Activated T-cell treated with anti-CD3 and anti-CD28 coated beads for 1 hour (primary cell): ENCODE measurements around the gene DNLZ.

ENCODE experiments used
- DNase-seq: peaks from one replicate; pipeline ENCODE4 v3.0.0-alpha.2; 2020; ENCODE audit warnings: low read depth

Gene DNLZ

GRCh38 chr9:136375096-136375495, 11.6 kb upstream of the DNLZ start:
- DNase-seq: no peak

- DNase-seq: no peak
These were observed 10.6 kb upstream of the DNLZ start for GRCh38 chr9:136374183-136374575.

GRCh38 chr9:136373300-136374182, 10.0 kb upstream of the DNLZ start, which contains the start of gene CARD9:
Gene CARD9 (minus strand): TSS chr9:136373669. CDS start chr9:136372078, 1,591 bp downstream.
- DNase-seq: no peak

GRCh38 chr9:136372561-136373299, 9.2 kb upstream of the DNLZ start:
- DNase-seq: no peak

- no peak for DNase-seq
These were observed 8.5 kb upstream of the DNLZ start for GRCh38 chr9:136372006-136372405.

- no peak for DNase-seq
These were observed 8.0 kb upstream of the DNLZ start for GRCh38 chr9:136371533-136371880.

- no peak for DNase-seq
These were observed 7.4 kb upstream of the DNLZ start for GRCh38 chr9:136370687-136371532.

GRCh38 chr9:136370037-136370436, 6.5 kb upstream of the DNLZ start:
- DNase-seq: no peak

- DNase-seq: no peak
These were observed 4.6 kb upstream of the DNLZ start for GRCh38 chr9:136368190-136368589.

GRCh38 chr9:136367296-136368145, 4.0 kb upstream of the DNLZ start:
- DNase-seq: no peak

GRCh38 chr9:136366826-136367225, 3.3 kb upstream of the DNLZ start:
- DNase-seq: no peak

GRCh38 chr9:136365775-136366222, 2.3 kb upstream of the DNLZ start:
- no peak for DNase-seq

- DNase-seq: no peak
These were observed 1.6 kb upstream of the DNLZ start for GRCh38 chr9:136364942-136365774.

GRCh38 chr9:136363949-136364748, 605 bp upstream of the DNLZ start:
- no peak for DNase-seq

- DNase-seq: no peak
These were observed 1.1 kb downstream of the DNLZ start for GRCh38 chr9:136362450-136362784.

- no peak for DNase-seq
These were observed 1.6 kb downstream of the DNLZ start for GRCh38 chr9:136361754-136362449.

GRCh38 chr9:136361047-136361753, 2.3 kb downstream of the DNLZ start:
- DNase-seq: no peak
